GM19395 (cell line): ENCODE results near the gene KAT7.
"Not testable (repeated sequence)": the region's sequence is repeated elsewhere in the genome, so short reads cannot be mapped to it uniquely, and the experiment has no call there.

ENCODE experiments used
- ATAC-seq: cut with Tn5 transposase; IDR thresholded peaks from one replicate; pipeline ENCODE4 v1.9.1; 2021; ENCODE audit warnings: mild to moderate bottlenecking, moderate library complexity; ENCODE audit not compliant: unreplicated experiment

KAT7 gene

DNA sequence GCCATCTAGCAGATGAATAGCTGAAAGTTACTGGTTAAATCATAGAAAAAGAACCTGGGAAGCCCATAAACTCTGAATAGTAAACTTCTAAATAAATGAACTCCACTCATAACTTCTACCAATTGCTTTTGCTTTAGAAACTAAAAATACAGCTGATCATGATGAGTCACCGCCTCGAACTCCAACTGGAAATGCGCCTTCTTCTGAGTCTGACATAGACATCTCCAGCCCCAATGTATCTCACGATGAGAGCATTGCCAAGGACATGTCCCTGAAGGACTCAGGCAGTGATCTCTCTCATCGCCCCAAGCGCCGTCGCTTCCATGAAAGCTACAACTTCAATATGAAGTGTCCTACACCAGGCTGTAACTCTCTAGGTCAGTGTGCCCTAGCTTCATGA lies 9.7 kb downstream of the KAT7 start:
- ATAC-seq: no peak

DNA sequence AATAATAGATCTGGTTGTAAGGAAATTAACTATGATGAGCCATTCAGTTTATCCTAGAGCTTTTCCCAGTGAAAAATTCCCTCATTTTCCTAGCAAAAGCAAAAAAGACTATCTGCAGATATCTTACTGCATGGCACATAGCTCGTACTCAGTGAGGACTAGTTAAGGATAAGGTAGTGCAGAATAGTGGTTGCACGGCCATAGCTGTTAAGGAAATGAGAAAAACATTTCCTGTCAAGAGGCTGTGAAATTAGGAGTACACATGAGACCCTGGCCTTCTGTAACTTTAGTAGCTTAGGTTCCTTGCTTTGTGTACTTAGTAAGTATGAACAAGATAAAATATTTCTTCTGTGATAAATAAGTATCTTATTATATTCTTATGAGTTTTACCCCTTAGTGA lies 10.3 kb downstream of the KAT7 start:
- ATAC-seq: no peak

DNA sequence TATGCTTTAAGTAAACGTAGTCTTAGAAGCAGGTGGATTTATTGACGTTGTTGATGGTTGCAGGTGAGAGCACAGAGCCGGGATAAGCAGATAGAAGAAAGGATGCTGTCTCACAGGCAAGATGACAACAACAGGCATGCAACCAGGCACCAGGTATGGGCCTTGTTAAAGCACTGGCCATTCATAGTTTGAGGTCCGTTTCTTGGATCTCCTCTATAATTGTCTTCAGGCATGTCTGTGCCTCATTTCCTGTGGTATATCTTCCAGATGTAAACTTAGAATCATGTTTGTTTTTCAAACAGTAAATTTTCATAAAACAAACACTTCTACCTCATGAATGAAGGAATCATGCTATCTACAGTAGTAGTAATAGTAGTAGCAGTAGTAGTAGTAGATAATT lies 20.6 kb downstream of the KAT7 start:
- no peak for ATAC-seq

DNA sequence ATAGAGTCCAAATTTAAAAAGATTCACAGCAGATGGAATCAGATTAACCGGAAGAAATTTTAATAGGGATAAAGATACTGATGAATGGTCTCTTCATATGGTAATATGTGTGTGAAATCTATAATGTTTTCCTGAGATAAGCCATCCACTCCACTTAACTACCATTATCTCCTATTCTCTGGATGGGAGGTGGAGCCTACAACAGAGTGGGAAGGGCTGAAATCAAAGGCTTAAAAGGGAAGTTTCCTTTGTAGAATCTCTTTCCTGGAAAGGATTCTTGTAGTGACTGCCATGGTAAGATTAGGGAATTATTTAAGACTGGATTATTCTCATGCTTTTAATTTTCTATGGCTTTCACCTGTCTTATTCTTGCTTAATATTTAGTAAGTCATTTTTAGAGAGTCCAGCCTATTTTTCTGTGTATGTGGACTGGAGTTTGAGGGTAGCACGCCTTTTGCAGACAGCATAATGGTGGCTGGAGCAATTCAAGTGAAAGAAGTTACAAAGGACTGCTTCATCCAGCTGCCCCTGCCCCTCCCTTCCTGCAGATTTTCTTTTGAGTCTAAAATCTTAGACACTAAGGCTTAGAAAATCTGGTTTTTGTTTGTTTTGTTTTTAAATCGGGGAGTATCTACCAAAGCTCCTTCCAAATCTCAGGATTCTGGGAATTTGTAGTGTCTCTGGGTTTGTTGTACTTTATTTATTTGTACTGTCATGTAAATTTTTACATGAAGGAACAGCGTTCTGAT lies 26.5 kb downstream of the KAT7 start:
- no peak for ATAC-seq

DNA sequence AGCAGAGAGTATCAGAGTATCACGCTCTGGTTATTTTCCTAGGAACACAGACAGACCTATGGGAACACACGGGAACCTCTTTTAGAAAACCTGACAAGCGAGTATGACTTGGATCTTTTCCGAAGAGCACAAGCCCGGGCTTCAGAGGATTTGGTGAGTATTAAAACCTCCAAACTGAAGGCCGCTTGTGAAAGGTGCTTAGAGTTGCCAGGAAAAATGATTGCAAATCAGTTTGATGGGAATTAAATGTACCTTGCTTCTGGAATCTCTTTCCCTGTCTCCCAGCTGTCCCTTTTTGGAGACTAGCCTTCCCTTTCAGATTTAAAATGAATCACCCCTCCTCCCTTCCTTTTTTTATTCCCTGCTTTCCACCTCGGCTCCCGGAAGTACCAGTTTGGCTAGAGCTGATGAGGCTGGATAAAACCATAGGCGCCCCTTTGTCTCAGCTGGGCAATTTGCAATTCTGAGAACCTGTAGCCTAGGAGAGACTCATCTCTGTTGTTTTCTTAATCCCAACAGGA lies 27.3 kb downstream of the KAT7 start:
- ATAC-seq: no peak

DNA sequence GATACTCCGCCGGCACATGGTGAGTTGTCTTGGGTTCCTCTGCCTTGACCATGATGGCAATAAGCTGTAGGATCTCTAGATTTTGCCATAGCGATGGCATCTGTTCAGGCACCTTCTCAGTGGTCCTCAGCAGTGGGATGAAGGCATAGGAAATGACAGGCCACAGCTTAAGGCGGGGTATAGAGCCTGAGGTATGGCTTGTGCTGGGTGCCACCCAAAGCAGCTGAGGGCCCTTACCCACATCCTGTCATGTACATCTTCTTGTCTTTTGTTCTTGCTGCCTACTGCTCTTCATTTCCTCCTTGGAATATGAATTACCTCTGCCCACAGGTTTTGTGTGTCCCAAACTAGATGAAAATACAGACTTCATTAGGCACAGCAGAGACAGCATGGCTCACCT lies 29.5 kb downstream of the KAT7 start:
- ATAC-seq: no peak

DNA sequence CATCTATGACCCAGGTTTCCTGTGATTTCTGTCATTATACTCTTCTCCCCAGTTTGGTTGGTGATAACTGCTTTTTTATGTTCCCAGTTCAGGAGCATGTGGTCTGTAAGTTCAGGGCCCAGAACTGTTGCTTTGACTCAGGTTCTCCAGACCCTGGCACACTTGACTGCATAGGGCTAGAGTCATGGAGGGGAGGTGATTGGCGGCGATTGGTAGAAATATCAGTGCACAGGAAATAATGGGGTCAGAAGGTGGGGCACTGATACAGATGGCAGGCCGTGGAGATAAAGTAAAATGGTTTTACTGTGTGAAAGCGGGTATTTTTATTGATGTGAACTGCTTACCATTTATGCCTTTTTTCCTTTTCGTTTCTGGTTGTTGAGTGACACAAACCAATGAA lies 30.7 kb downstream of the KAT7 start:
- no peak for ATAC-seq

DNA sequence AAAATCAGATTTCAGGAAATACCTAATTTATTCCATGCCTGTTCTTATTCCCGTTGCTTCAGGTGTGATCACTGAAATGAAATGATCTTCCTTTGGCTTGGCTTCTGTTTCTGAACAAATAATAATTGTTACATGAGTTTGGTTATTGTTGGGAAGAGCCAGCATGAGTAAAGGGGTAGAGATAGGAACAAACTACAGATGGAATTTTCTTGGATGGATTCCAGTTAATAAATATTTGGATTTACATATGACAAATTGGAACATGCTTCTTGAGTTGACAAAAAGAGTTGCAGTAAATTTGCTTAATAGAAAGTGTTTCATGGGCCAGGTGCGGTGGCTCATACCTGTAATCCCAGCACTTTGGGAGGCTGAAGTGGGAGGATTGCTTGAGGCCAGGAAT lies 31.2 kb downstream of the KAT7 start:
- ATAC-seq: no peak

DNA sequence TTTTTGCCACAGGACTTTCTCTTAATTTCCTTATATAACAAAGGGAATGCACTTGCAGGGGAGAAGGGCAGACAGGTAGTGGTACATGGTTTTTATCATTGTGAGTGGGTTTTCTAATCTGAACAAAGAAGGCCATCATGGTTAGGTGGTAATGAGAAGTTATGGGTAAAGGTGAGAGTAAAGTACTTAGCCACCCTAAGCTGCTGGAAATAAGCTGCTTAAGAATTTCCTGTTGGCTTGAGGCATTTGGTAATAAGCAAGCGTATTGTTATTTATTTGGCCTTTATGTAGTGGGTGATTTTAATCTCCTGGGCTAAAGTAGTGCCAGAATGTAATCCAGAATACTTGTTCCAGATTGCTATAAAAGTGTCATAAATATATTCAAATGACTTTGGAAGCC lies 32.3 kb downstream of the KAT7 start:
- ATAC-seq: no peak

DNA sequence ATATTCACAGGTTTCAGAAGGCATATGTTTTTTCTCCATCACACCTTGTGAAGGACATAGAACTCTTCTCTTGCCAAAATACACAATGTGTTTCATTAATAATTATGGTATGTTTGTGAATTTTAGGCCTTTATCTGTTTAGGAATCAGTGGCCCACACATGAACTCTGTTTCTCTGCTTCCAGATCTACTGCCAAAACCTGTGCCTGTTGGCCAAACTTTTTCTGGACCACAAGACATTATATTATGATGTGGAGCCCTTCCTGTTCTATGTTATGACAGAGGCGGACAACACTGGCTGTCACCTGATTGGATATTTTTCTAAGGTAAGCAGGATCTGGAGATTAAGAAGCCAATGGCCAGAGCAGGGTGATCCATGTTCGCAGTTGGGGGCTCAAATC lies 33.0 kb downstream of the KAT7 start:
- ATAC-seq: no peak

DNA sequence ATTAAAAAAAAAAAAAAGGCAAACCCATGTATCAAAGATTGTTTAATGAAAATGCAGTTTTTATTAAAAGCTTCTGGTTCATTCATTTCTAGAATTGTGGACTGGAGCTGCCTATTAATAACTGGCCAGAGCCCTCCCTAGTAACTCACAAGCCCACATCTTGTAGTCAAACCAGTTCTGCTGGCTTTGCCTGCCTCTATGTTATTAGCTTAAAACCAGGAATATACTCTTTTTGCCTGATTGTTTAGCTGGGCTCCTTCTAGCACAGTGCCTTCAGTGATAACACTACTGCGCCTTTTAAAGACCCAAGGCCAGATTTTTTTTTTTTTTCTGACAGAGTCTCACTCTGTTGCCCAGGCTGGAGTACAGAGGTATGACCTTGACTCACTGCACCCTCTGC lies 33.4 kb downstream of the KAT7 start:
- ATAC-seq: no peak

DNA sequence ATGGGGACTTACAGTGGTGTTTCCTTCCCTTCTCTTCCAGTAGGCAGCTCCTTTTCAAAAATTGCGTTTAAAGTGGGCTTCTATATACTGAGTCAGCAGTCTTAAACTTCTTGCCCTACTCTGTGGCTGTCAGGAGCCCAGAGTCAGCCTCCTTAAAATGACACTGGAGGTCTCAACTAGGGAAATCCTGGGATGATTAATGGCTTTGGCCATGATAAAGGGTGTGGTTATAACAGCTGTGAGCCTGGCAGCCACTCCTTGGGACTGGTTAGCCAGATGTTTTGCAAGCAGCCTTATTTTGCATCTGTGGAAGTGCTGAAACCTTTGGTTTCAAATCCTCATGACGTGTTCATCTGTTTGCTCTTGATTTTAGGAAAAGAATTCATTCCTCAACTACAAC lies 34.3 kb downstream of the KAT7 start:
- ATAC-seq: no peak

DNA sequence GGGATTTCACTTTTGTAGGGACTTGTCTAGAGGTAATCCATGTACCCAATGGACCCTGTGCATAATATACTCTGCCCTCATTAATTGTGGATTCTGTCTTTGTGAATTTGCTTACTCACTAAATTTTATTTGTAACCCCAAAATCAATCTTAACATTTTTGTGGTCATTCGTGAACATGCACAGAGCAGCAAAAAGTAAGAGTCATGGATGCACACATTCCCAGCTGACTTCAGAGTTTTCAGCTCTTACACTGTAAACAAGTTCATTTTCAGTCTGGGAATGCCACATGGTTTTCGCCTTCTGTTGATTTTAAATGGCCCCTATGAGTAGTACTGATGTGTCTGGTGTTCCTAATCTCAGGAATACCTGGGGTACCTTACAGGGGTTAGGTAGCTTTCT lies 35.1 kb downstream of the KAT7 start:
- no peak for ATAC-seq

DNA sequence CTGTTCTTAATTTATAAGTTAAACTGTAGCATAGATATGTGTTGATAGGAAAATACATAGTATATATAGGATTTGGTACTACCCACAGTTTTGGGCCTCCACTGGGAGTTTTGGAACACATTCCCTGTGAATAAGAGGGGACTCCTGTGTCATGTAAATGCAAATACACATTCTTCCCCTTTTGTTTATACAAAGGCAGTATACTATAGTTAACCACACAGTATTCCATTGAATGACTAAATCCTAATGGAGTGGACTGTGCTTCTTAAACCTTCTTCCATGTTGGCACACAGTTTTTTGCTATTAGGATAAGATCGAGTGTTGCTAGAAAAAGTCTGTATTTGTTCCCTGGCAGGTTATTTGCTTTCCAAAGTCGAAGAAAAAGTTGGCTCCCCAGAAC lies 37.2 kb downstream of the KAT7 start:
- ATAC-seq: no peak

DNA sequence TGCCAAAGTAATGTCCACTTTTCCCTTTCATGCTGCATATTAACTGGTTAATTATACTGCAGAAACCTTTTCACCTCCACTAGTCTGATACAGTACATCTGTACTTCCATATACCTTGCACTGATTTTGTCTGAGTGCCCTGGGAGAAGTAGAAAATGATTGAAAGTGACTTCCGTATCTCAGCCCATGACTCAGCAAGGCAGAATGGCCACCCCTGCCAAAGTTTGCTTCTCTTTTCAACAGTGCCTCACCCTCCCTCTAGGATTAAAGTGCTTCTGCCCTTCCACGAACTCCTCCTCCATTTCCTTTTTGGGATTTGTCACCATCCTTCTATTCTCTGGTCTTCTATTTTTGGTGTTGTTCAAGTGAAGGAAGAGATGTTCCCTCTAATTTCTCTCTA lies 39.8 kb downstream of the KAT7 start:
- not testable (repeated sequence) for ATAC-seq

DNA sequence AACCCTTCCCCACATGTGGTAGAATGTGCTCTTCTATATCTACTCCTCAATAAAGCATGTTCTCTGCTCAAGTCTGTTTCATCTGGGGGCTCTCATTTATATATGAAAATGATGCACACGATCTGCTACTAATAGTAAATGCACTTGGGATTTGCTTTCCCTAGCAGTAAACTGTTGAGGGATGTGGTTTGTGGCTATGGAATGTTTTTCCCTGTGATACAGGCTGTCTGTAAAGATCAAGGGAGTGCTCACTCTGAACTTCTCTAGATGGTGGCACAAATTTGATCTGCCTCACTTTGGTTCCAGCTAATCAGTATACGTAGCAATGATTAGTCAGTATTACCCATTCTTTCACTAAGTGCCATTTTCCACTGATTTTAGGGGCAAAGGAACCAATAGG lies 40.5 kb downstream of the KAT7 start:
- ATAC-seq: no peak

DNA sequence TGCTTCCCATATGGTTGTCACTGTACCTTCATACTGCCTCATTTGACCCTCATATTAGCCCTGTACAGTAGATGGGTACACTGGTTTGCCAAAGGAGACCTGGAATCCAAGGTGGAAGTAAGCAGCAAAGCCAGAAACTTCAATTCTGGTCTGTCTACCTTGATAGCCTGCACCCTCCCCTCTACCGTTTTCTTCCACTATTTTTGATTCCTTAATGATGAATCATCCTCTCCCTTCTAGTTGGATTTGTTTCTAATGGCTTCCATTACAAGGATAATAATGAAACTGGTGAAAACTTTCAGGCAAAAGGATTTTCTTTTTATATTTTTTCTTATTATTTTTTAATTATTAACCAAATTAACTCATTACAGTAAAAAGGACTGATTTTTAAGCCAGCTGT lies 42.1 kb downstream of the KAT7 start:
- no peak for ATAC-seq

DNA sequence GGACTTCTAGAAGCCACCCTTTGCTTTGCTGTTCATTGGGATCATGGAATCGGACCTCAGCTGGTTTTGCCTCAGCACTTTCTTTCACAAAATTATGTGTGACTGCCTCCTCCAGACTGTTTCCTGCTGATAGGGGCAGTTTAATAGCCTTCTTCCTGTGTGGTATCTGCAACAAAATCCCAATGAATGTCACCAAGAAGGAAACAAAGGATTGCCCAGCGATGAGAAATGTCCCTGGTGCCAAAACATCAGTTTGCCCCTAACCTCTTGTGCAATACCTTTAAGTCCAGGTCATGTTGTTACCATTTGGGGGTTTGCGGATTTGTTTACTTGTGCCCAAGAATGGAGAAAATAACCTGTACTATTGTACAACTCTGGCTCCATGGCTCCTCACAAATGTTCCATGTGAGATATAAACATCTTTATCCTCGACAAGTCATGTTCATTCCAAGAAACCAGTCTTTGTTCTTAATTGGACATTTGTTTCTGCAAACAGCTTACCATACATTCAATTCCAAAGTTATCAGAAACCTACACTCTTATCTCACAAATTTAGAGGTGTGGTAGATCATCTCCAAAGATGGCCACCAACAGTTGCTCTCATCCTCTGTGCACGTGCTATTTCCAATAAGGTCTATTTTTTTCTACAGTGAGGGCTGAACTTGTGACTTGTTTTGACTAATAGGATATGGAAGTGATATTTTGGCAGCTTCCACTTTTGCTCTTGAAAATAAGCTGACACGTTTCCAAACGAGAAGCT lies 44.5 kb downstream of the KAT7 start:
- ATAC-seq: no peak

DNA sequence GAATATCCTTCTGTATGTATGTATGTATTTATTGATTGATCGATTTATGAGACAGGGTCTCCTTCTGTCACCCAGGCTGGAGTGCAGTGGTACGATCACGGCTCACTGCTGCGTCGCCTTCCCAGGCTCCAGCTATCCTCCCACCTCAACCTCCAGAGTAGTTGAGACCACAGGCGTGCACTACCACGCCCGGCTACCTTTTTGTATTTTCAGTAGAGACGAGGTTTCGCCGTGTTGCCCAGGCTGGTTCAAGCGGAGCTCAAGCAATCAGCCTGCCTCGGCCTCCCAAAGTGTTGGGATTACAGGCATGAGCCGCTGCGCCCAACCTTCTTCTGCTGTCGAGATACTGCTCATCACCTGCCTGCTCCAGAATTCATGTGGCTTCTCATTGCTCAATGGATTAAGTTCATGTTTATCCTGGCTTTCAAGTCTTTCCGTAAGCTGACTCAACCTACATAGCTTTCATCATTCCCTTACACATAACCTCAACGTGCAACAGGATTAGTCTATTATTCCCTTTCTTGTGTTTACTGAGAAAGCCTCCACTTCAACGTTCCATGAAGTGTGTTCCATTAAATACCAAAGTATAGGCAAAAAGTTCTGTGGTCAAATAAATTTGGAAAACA lies 45.8 kb downstream of the KAT7 start:
- ATAC-seq: no peak

DNA sequence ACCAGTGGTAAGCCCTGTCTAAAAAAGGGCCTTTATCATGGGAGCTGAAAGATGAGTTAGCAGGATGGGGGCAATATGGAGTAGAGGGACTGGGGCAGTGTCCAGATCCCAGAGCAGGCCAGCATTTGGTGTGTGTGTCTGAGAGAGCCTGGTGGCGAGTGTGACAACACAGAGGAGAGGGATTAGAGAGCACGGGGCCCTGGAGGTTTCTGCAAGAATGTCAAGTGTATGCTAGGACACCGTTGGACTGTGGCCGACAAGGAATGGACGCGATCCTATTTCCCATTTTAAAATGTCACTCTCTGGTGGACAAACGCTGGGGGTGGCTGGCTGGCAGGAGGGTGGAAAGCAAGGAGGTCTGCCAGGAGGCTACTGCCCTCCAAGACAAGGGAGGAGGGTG lies 47.0 kb downstream of the KAT7 start:
- ATAC-seq: no peak

DNA sequence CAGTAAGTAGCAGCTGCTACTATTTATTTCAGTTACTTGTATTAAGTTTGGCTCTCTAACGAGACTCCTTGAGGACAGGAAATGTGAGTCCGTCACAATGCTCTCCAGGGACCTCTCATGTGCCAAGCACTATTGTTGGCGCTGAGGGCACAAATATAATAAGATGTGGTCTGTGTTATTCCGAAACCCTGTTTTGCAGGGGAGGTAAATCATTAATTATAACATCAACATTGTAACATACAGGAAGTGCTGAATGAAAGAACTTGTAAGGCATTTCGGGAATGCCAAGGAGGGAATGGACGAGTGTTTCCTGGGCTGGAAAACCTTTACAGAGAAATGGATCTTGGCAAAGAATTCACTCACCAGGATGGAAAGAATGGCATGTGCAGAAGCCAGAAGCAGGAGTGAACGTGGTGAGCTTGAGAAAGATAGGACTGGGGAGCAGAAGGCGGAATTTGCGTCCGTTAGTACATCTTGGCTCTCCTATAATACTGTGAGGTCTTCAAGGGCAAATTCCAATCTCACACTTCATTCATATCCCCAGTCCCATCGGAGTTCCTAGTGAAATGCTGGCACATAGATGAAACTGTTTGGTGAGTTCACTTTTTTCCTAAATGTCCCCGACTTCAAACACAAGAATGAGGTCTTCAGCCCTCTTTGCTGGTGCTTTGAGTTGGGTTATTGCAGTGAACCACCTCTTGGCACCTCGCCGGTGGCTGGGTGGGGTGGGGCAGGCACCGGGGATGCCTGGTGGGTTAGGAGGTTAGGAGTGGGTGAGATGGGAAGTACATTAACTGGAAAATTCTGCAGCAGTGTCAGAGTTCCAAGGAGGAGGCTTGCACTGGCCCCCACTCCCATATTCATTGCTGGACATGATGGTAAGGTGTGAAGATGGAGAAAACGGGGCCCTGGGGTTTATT lies 47.9 kb downstream of the KAT7 start:
- ATAC-seq: no peak
